Spleen (tissue), 7 donors: ENCODE results near the gene CXCR6.

Experiments
- POLR2AphosphoS5 ChIP-seq, 3 donors: sonication (generic); formaldehyde crosslinking; IDR thresholded peaks; one replicate each; pipeline ENCODE4 v1.5.1; 2017; ENCODE audit warnings: antibody characterized with exemption in 3 of 3
- TF ChIP-seq, protein P1 (sequence below), 11 experiments: fragments of 200-600 bp in 7 of 11; fragments of 450-650 bp in 4 of 11; sonication (generic) in 4 of 11; IDR thresholded peaks in 8 of 11; conservative IDR thresholded peaks in 3 of 11; 1 replicate in 7 of 11; 2 replicates in 4 of 11; pipeline versions ENCODE4 v1.4.0 to v1.8.0; 2016 to 2021; ENCODE audit warnings: antibody characterized with exemption in 11 of 11, inconsistent platforms in 4 of 11, mild to moderate bottlenecking in 1 of 11
- donor health status: DM: no; HTN: no; CAD: no; lungs with moderate emphysema.
- donor health status: DM: no; HTN: no; CAD: no.
- donor health status: DM: no; HTN: no; CAD: no.

DNA sequence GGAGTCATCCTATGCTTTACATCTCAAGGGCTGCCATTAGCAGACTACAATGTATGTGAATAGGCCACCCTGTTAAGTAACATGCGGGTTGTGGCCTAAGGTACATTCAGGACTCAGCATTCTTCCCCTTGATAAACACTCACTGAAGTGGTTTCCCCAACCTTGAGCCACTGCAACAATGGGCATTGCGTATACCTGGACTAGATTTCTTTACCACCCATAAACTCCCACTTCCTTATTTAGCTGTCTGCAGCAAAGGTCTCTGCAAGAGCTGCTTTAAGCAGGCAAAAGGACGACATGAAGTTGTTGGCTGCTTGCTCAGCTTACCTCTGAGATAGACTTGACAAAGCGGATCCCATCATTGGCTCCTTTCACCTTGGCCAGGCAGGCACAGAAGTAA, 36.1 kb downstream of the CXCR6 start:
- TF ChIP-seq POLR2AphosphoS5 (IDR thresholded peaks at IDR 0.05), result no peak
- TF ChIP-seq, protein P1, sequence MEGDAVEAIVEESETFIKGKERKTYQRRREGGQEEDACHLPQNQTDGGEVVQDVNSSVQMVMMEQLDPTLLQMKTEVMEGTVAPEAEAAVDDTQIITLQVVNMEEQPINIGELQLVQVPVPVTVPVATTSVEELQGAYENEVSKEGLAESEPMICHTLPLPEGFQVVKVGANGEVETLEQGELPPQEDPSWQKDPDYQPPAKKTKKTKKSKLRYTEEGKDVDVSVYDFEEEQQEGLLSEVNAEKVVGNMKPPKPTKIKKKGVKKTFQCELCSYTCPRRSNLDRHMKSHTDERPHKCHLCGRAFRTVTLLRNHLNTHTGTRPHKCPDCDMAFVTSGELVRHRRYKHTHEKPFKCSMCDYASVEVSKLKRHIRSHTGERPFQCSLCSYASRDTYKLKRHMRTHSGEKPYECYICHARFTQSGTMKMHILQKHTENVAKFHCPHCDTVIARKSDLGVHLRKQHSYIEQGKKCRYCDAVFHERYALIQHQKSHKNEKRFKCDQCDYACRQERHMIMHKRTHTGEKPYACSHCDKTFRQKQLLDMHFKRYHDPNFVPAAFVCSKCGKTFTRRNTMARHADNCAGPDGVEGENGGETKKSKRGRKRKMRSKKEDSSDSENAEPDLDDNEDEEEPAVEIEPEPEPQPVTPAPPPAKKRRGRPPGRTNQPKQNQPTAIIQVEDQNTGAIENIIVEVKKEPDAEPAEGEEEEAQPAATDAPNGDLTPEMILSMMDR (IDR thresholded peaks at IDR 0.05 in 8 of 11, conservative IDR thresholded peaks at IDR 0.05 in 3 of 11), result no peak
